ENCODE data around the gene GFPT1. TPM values are rescaled to one million over a fixed set of nuclear protein-coding genes. Genes with fewer than 3 reads are reported as not detected.

GFPT1 gene
- polyA plus RNA-seq, 3 donors = 3.6 to 4.5 (median 3.7) TPM

- Histone ChIP-seq H3K27me3 (ENCODE audit: control insufficient read depth in 2 of 2, insufficient read depth in 2 of 2, low read length in 2 of 2) (no peaks in the 10 kb centered on the region), H3K79me2 (ENCODE audit: insufficient read depth, low read length) (no peaks in the 10 kb centered on the region), H3K27ac (ENCODE audit: low read depth in 1 of 2, low read length in 2 of 2) (no peak overlapping the region), H3K4me2 (replicated peaks; ENCODE audit: extremely low read depth, low read length, poor library complexity, severe bottlenecking) (no peak overlapping the region), H3K4me3 (replicated peaks in 1 of 3; ENCODE audit: low read depth in 2 of 3, low read length in 3 of 3) (no peak overlapping the region), H3K9ac (ENCODE audit: insufficient read depth, low read length, poor library complexity, severe bottlenecking) (no peak overlapping the region), H4K20me1 (ENCODE audit: insufficient read depth, low read length) (no peaks in the 10 kb centered on the region), H2AFZ (ENCODE audit: insufficient read depth, low read depth, low read length, poor library complexity, severe bottlenecking) (no peak overlapping the region), H3K4me1 (ENCODE audit: control insufficient read depth in 1 of 2, insufficient read depth in 2 of 2, low read length in 2 of 2) (peaks cover 10 to 13% of the 10 kb centered on the region in 2 donors), H3K36me3 (replicated peaks in 1 of 2; ENCODE audit: control insufficient read depth in 1 of 2, insufficient read depth in 2 of 2, low read length in 2 of 2) (peaks cover 6 to 35% of the 10 kb centered on the region in 2 donors), H3K9me3 (replicated peaks in 1 of 2; ENCODE audit: control insufficient read depth in 1 of 2, insufficient read depth in 1 of 2, low read length in 2 of 2) (no peaks in the 10 kb centered on the region)
- Mint-ChIP-seq H3K4me1 (peaks cover 14% of the 10 kb centered on the region), H3K27me3 (ENCODE audit: low read depth in 3 of 3) (peaks cover 0 to 1% (median 0%) of the 10 kb centered on the region in 3 donors), H3K4me3 (no peak overlapping the region), H3K27ac (no peak overlapping the region), H3K9me3 (no peaks in the 10 kb centered on the region), H3K36me3 (peaks cover 35 to 47% of the 10 kb centered on the region in 2 donors)
- TF ChIP-seq, protein P1, sequence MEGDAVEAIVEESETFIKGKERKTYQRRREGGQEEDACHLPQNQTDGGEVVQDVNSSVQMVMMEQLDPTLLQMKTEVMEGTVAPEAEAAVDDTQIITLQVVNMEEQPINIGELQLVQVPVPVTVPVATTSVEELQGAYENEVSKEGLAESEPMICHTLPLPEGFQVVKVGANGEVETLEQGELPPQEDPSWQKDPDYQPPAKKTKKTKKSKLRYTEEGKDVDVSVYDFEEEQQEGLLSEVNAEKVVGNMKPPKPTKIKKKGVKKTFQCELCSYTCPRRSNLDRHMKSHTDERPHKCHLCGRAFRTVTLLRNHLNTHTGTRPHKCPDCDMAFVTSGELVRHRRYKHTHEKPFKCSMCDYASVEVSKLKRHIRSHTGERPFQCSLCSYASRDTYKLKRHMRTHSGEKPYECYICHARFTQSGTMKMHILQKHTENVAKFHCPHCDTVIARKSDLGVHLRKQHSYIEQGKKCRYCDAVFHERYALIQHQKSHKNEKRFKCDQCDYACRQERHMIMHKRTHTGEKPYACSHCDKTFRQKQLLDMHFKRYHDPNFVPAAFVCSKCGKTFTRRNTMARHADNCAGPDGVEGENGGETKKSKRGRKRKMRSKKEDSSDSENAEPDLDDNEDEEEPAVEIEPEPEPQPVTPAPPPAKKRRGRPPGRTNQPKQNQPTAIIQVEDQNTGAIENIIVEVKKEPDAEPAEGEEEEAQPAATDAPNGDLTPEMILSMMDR (IDR thresholded peaks at IDR 0.05) = no peak
- DNase-seq = no peak
- intact Hi-C loops (cut with micrococcal nuclease) = no loop called here
Measured at GRCh38 chr2:69393963-69394362, 6.9 kb upstream of the GFPT1 start.

DNA sequence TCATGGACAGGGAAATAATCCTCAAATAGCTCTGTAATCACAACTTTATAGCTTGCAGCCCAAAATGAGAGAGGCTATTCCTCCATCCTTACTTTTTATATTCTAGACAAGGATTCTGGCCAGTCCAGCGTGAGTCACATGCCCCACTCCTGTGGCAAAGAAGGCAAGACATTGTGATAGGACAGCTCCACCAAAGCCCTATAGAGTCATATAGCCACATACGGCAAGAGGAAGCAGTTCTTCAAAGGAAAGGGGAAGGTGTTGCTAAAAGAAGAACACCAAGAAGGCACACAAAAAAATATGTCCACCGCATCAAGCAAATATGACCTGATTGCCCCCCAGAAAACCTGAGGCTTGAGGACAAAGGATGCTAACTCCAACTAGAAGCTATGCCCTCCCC lies 3.4 kb upstream of the GFPT1 start:
- Mint-ChIP-seq H3K27ac (peak overlapping the region; percentile 27 to 72 (median 61)), H3K4me1 (peaks cover 33% of the 10 kb centered on the region), H3K27me3 (ENCODE audit: low read depth in 3 of 3) (peaks cover 0 to 1% (median 0%) of the 10 kb centered on the region in 3 donors), H3K4me3 (peak overlapping the region; percentile 55 to 62), H3K9me3 (no peaks in the 10 kb centered on the region), H3K36me3 (peaks cover 14 to 18% of the 10 kb centered on the region in 2 donors)
- TF ChIP-seq, protein P1 (IDR thresholded peaks at IDR 0.05) = no peak
- DNase-seq = peak; percentile 63 to 73 (median 67)
- peaks cover 28 to 34% of the 10 kb centered on the region in 2 donors for H3K4me1 ChIP-seq (ENCODE audit: control insufficient read depth in 1 of 2, insufficient read depth in 2 of 2, low read length in 2 of 2)
- H3K4me2 ChIP-seq (replicated peaks; ENCODE audit: extremely low read depth, low read length, poor library complexity, severe bottlenecking) = peak overlapping the region; percentile 36
- WGBS (ENCODE audit: insufficient coverage) = no CpG with 5 or more reads among the region's 3 CpGs
- intact Hi-C loops (cut with micrococcal nuclease) = no loop called here
- peak overlapping the region; percentile 38 for H2AFZ ChIP-seq (ENCODE audit: insufficient read depth, low read depth, low read length, poor library complexity, severe bottlenecking)
- H3K9ac ChIP-seq (ENCODE audit: insufficient read depth, low read length, poor library complexity, severe bottlenecking) = no peak overlapping the region
- H3K9me3 ChIP-seq (replicated peaks in 1 of 2; ENCODE audit: control insufficient read depth in 1 of 2, insufficient read depth in 1 of 2, low read length in 2 of 2) = no peaks in the 10 kb centered on the region
- no peaks in the 10 kb centered on the region for H4K20me1 ChIP-seq (ENCODE audit: insufficient read depth, low read length)
- H3K36me3 ChIP-seq (replicated peaks in 1 of 2; ENCODE audit: control insufficient read depth in 1 of 2, insufficient read depth in 2 of 2, low read length in 2 of 2) = peaks cover 0 to 13% of the 10 kb centered on the region in 2 donors
- H3K4me3 ChIP-seq (replicated peaks in 1 of 3; ENCODE audit: low read depth in 2 of 3, low read length in 3 of 3) = peak overlapping the region in 1 of 3 experiments; percentile 15
- no peaks in the 10 kb centered on the region for H3K27me3 ChIP-seq (ENCODE audit: control insufficient read depth in 2 of 2, insufficient read depth in 2 of 2, low read length in 2 of 2)
- peak overlapping the region in 1 of 2 donors; percentile 5 for H3K27ac ChIP-seq (ENCODE audit: low read depth in 1 of 2, low read length in 2 of 2)
- H3K79me2 ChIP-seq (ENCODE audit: insufficient read depth, low read length) = peaks cover 16% of the 10 kb centered on the region
